ENCODE results near the gene ACOT6.
"Not testable (repeated sequence)": the region's sequence is repeated elsewhere in the genome, so short reads cannot be mapped to it uniquely, and the experiment has no call there.

ACOT6 gene

DNA sequence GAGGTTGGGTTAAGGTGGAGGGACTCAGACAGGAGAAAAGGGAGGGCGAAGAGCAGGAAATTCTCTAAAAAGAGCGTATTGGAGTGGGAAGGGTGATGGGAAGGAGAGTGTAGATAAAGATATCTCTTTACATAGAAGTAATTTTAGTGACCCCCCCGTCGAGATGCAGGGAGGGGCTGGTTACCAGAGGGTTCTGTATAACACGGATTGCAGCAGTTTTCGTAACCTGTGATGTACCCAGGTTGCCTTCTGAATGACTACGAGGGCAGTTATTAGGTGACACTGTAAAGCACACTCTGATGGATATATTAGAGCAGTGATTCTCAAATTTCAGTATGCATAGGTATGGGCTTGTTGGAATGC, 32.9 kb downstream of the ACOT6 start:
- DNase-seq (ENCODE audit: low read depth in 2 of 2), result no peak

DNA sequence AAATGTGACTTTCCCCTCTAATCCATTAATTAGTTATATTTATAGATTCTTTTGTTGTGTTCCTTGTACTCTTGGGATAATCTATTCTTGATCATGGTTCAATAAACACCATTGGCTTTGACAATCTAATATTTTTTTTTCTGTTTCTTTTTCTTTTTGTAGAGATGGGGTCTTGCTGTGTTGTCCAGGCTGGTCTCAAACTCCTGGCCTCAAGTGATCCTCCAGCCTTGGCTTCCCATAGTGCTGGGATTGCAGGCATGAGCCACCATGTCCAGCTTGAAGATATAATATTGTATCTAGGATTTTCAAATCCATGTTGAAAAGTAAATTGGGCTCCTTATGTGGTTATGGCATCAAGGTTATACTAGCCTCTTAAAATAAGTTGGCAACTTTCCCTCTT, 38.7 kb downstream of the ACOT6 start:
- DNase-seq (ENCODE audit: low read depth in 2 of 2), result no peak

DNA sequence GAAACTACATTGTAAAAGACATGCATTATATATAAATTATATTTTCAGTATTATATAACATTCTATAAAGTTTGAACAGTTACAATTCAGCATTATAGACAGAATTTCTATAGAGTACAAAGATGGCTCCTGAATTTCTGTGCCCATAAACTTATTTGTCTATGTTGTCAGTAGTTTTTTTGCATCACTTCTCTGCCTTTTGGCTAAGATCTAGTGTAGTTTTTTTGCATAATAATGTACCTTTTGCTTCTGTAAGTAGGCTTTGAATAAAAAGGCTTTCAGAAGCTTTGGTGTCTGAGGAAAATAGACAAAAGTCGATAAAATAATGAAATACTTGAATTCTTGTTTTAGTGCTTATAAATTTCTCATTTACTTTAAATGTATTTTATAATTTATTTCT, 43.5 kb downstream of the ACOT6 start:
- DNase-seq (ENCODE audit: low read depth in 2 of 2), result no peak

DNA sequence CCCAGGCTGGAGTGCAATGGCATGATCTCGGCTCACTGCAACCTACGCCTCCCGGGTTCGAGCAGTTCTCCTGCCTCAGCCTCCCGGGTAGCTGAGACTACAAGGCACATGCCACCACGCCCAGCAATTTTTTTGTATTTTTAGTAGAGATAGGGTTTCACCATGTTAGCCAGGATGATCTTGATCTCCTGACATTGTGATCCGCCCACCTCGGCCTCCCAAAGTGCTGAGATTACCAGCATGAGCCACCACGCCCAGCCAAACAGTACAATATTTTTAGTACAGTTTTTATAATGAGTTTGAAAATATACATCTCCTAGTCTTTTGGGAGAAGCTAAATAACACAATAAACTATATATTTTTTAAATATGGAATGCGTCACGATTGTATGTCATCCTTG, 46.9 kb downstream of the ACOT6 start:
- DNase-seq (ENCODE audit: low read depth in 2 of 2), result not testable (repeated sequence)

DNA sequence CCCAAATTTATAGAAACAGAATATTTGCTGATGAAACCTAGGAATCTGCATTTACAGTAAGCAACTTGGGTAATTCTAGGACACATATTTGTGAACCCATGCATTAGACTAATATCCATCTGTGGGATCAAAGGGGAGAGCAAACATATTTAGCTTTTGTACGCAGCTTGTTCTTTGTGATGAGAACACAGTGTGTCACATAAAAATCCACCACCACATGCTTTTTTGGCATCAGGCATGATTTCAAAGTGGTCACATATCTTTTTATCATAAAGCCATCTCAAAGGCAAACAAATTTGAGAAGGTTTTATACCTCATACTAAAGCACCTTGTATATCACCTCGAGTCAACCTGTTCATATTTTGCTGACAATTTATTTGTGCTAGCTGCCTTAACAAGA, 48.2 kb downstream of the ACOT6 start:
- DNase-seq (ENCODE audit: low read depth in 2 of 2), result no peak

DNA sequence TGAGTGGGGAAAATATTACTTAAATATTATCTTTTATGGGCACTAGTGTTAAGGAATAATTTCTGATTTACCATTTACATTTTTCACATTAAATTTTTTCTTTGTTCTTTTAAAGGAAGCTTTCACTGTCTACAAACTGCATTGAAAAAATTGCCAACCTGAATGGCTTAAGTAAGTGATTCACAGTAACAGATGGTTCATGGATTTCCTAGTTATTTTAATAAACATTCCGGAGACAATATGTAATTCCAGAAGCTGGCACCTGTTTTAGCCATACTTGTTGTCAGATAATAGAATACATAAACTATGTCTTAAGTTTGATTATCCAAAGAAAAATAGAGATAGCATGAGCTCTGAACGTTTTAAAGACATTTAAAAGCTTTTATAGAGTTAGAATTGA, 49.6 kb downstream of the ACOT6 start:
- DNase-seq (ENCODE audit: low read depth in 2 of 2), result no peak

DNA sequence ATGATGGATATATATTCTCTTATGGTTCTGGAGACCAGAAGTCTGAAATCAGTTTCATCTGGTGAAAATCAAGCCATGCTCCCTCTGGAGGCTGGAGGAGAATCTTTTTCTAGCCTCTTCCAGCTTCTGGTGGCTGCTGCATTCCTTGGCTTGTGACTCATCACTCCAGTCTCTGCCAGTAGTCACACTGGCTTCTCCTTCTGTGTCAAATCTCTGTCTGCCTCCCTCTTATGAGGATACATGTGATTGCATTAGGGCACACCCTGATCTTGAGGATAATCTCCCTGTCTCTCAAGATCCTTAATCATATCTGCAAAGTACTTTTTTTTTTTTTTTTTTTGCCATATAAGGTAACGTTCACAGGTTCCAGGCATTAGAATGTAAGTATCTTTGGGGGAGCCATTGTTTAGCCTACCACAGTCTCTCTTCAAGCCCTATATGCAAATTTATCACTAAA, 50.2 kb downstream of the ACOT6 start:
- no peak for DNase-seq (ENCODE audit: low read depth in 2 of 2)

DNA sequence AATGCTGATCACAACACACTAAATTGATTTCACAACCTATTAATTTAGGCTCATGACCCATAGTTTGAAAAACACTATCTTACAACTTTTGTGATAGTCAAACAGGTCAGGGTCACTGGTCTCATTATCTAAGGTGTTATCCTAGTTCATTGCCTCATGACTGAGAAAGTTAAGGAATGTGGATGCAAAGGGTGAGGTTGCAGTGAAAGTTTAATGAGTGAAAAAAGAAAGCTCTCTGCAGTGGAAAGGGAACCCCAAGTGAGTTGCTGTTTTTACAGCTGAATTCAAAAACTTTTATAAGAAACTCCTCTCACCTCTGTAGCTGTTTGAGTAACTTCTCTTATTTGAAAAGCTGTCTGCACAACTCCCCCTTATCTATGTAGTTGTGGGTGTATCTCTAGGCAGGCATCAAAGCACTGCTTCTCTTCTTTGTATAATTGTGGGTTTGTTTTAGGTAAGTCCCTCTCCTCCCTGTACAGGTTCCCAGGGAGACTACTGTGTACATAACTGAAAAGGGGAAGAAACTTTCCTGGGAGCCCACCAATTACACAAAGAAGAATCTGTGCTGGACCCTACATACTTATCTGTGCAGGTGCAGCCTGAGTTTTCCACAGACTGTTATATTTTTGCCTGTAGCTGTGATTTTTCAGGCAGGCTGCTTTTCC, 51.4 kb downstream of the ACOT6 start:
- no peak for DNase-seq (ENCODE audit: low read depth in 2 of 2)

DNA sequence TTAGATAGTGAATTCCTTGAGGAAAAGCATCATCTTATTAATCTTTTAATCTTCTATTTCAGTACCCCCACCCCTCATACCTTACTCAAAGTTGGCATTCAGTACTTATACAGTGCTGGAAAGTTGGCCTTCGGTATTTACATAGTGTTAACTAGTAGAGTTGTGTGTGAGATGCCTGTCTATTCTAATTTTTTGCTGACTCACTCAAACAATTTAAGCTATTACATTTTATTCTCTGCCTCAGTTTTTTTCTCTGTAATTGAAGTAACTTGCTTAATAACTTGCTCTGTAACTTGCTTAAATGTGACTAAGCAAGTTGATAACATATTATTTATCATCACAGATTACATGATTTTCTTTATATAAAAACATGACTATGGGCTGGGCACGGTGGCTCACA, 52.8 kb downstream of the ACOT6 start:
- no peak for DNase-seq (ENCODE audit: low read depth in 2 of 2)

DNA sequence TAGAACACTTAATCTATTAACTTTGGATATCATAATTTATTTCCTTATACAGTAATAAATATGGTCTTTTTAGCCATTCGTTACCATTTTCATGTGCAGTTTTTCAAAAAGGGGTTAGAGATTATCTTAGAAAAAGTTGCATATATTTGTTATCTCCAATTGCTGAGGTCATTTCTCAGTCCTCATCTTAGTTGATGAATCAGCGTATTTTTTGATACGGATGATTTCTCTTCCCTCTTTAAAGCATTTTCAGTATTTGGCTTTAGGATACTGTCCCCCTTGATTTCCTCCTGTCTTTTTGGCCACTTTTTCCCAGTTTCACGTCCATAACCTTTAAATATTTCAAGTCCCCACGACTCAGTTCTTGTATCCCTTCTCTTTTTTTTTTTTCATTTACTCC, 54.3 kb downstream of the ACOT6 start:
- DNase-seq (ENCODE audit: low read depth in 2 of 2), result no peak

DNA sequence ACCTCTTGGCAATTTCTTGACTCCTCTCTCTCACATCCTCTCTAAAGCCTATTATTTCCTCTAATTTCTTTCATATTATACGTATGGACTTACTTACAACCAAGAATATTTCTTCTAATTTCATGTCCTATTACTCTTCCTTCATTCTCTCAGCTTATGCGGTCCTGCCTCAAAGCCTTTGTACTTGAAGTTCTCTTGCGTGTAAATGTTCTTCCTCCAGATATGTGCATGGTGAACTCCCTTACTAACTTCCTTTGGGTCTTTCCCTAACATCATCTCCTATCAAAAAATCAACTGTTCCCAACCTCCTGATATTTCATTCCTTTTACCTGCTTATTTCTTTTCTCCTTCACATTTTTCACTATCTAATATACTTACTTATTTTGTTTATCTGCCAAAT, 55.5 kb downstream of the ACOT6 start:
- no peak for DNase-seq (ENCODE audit: low read depth in 2 of 2)
